Right lobe of liver (tissue), 6 donors: ENCODE measurements around the gene AURKA. TPM values are rescaled to one million over a fixed set of nuclear protein-coding genes. Genes with fewer than 3 reads are reported as not detected.

ENCODE experiments used
- ATAC-seq, 4 donors: fragments of 200-7000 bp; cut with Tn5 transposase; one replicate each; pipeline ENCODE4 v1.9.1; 2020; ENCODE audit warnings: mild to moderate bottlenecking in 4 of 4, moderate library complexity in 4 of 4
- DNase-seq, 3 donors: peaks; one replicate each; pipeline ENCODE4 v3.0.0-alpha.2; 2020
- H3K27ac ChIP-seq, 3 donors: fragments of 200-600 bp; one replicate each; pipeline ENCODE4 v1.8.0; 2022
- H3K27me3 ChIP-seq, 2 donors: fragments of 200-600 bp; one replicate each; pipeline ENCODE4 v1.8.0; 2022
- H3K36me3 ChIP-seq, 4 donors: fragments of 200-600 bp; sonication (generic) in 1 of 4; one replicate each; pipeline versions ENCODE4 v1.5.1 to v1.8.0; 2017 to 2022; ENCODE audit warnings: control low read depth in 1 of 4
- H3K4me1 ChIP-seq, 4 donors: fragments of 200-600 bp; sonication (generic) in 1 of 4; one replicate each; pipeline versions ENCODE4 v1.5.1 to v1.8.0; 2017 to 2022; ENCODE audit warnings: control low read depth in 1 of 4
- H3K4me3 ChIP-seq, 3 donors: fragments of 200-600 bp; one replicate each; pipeline ENCODE4 v1.8.0; 2022
- H3K9me3 ChIP-seq, 4 donors: fragments of 200-600 bp; sonication (generic) in 1 of 4; one replicate each; pipeline versions ENCODE4 v1.5.1 to v1.8.0; 2017 to 2022; ENCODE audit warnings: control low read depth in 1 of 4
- CTCF ChIP-seq, 4 donors: fragments of 200-600 bp in 3 of 4; fragments of 450-650 bp in 1 of 4; IDR thresholded peaks; one replicate each; pipeline versions ENCODE4 v1.5.1 to v1.8.0; 2016 to 2022; ENCODE audit warnings: antibody characterized with exemption in 4 of 4, mild to moderate bottlenecking in 2 of 4
- POLR2A ChIP-seq: fragments of 450-650 bp; IDR thresholded peaks from one replicate; pipeline ENCODE4 v1.6.1; 2017; ENCODE audit warnings: antibody characterized with exemption, mild to moderate bottlenecking
- WGBS: methylation state at CpG from one replicate; pipeline ENCODE4 v1.1.6; 2018; ENCODE audit warnings: low coverage, low lambda C conversion rate; ENCODE audit not compliant: insufficient coverage; ENCODE audit errors: missing lambda C conversion rate; 5-methylcytosine and 5-hydroxymethylcytosine counted together
- intact Hi-C, 2 donors: fragments of 100-400 bp; cut with DNase I; formaldehyde crosslinking; loops; one replicate each; pipeline versions ENCODE4 v1.11.2 to v1.14.1; 2022
- total RNA-seq, 6 experiments: library from RNA; depleted of rRNA in 2 of 6; stranded (reverse); fragments of >200 nt in 2 of 6; fragmentation: NEBNext Ultra II Directional in 3 of 6; extraction: Animal tissue kit (Norgen Biotek cat#: 25700) in 3 of 6; gene quantifications; one replicate each; pipeline versions ENCODE4 v1.1.0 to v1.2.4, GENCODE V29; 2016 to 2023
- donor health status: DM: no; HTN: yes; CAD: no.
- donor health status: DM: no; HTN: no; CAD: no.
- donor health status: DM: no; HTN: no; CAD: no.
- donor health status: DM: no; HTN: yes; CAD: no.
- donor health status: DM: no; HTN: yes; CAD: no.

The AURKA gene
- total RNA-seq, 6 experiments from 2014 or later, result 1.5 to 7.4 (median 2.5) TPM

GRCh38 chr20:56423211-56423610 is 31.2 kb upstream of the AURKA start:
- Histone ChIP-seq H3K4me1 (peaks cover 0 to 4% (median 0%) of the 10 kb centered on the region in 4 donors), H3K4me3 (no peak overlapping the region), H3K27me3 (no peaks in the 10 kb centered on the region), H3K27ac (no peak overlapping the region), H3K9me3 (no peaks in the 10 kb centered on the region), H3K36me3 (no peaks in the 10 kb centered on the region)
- intact Hi-C loops, result no loop called here
- 83% methylated on average over 1 of the region's 1 CpG for WGBS
- ATAC-seq (no peak), DNase-seq (no peak)
- TF ChIP-seq POLR2A, result no peak
- TF ChIP-seq CTCF (IDR thresholded peaks at IDR 0.05), result no peak

GRCh38 chr20:56422824-56423189 is 30.8 kb upstream of the AURKA start:
- Histone ChIP-seq H3K27ac (no peak overlapping the region), H3K4me1 (peaks cover 0 to 4% (median 0%) of the 10 kb centered on the region in 4 donors), H3K9me3 (no peaks in the 10 kb centered on the region), H3K27me3 (no peaks in the 10 kb centered on the region), H3K4me3 (no peak overlapping the region), H3K36me3 (no peaks in the 10 kb centered on the region)
- DNase-seq, result no peak
- intact Hi-C loops, result no loop called here
- 51% methylated on average over 4 of the region's 4 CpGs for WGBS
- no peak for ATAC-seq
- TF ChIP-seq POLR2A, result no peak
- TF ChIP-seq CTCF (IDR thresholded peaks at IDR 0.05), result no peak

GRCh38 chr20:56422076-56422823 is 30.2 kb upstream of the AURKA start:
- no peaks in the 10 kb centered on the region for H3K36me3 ChIP-seq
- intact Hi-C loops, result no loop called here
- no peak overlapping the region for H3K27ac ChIP-seq
- WGBS, result 52% methylated on average over 8 of the region's 9 CpGs
- ATAC-seq (peak in 1 of 4 donors; percentile 43), DNase-seq (no peak)
- H3K27me3 ChIP-seq, result no peaks in the 10 kb centered on the region
- H3K9me3 ChIP-seq, result no peaks in the 10 kb centered on the region
- no peak for TF ChIP-seq CTCF (IDR thresholded peaks at IDR 0.05)
- no peak for TF ChIP-seq POLR2A
- no peak overlapping the region for H3K4me3 ChIP-seq
- H3K4me1 ChIP-seq, result peaks cover 0 to 4% (median 0%) of the 10 kb centered on the region in 4 donors

GRCh38 chr20:56420940-56421688 is 29.1 kb upstream of the AURKA start:
- 78% methylated on average over 11 of the region's 11 CpGs for WGBS

More at GRCh38 chr20:56420940-56421688, 29.1 kb upstream of the AURKA start:
- H3K4me1 ChIP-seq, result peaks cover 0 to 4% (median 0%) of the 10 kb centered on the region in 4 donors
- H3K27ac ChIP-seq, result no peak overlapping the region
- intact Hi-C loops, result no loop called here
- H3K9me3 ChIP-seq, result no peaks in the 10 kb centered on the region
- no peaks in the 10 kb centered on the region for H3K27me3 ChIP-seq
- no peak overlapping the region for H3K4me3 ChIP-seq
- DNase-seq (no peak), ATAC-seq (no peak)
- TF ChIP-seq CTCF (IDR thresholded peaks at IDR 0.05) (no peak), POLR2A (no peak)
- H3K36me3 ChIP-seq, result no peaks in the 10 kb centered on the region
